Measurements from ENCODE around the gene SLC35F1.

Gene SLC35F1

GRCh38 chr6:118356054-118356453 lies 449.0 kb downstream of the SLC35F1 start:
- no peak for TF ChIP-seq CTCF (IDR thresholded peaks at IDR 0.05; ENCODE audit: borderline replicate concordance, insufficient read depth, low read depth, low read length)
- no peak overlapping the region for H3K4me3 ChIP-seq (ENCODE audit: low read depth, low read length)

- no peak overlapping the region for H3K4me3 ChIP-seq (ENCODE audit: low read depth, low read length)
- TF ChIP-seq CTCF (IDR thresholded peaks at IDR 0.05; ENCODE audit: borderline replicate concordance, insufficient read depth, low read depth, low read length) = no peak
Measured at GRCh38 chr6:118356686-118357085, 449.6 kb downstream of the SLC35F1 start.

Measured in GM12875 (cell line).